ENCODE data around the gene PCDHB13.

DNA sequence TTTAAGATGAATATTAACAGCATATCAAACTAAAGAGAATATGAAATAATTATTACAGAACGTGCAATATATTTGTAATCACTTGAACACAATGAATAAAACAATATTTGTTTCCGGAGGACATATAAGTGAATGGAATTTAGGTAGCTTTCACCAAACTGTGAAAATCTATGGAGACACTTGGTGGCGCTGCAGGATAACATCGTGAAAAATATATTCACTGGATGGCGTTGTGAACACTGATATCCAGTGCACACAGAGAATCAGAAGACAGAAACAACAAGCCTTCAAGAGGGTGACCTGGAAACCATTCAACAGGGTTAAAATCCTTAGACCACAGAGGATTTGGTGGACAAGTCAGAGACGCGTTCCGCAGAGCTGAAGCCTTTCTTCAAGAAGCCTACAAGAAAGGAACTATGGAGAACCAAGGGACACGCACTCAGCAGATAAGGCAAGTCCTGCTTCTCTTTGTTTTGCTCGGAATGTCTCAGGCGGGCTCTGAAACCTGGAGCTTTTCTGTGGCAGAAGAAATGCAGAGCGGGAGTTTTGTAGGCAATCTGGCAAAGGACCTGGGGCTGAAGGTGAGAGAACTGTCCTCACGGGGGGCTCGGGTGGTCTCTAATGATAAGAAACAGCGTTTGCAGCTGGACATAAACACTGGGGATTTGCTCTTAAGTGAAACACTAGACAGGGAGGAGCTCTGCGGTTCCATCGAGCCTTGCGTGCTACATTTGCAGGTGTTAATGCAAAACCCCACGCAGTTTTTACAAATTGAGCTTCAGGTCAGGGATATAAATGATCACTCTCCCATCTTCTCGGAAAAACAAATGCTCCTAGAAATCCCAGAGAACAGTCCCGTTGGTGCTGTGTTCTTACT is 14.1 kb upstream of the PCDHB13 start, which contains the start of gene PCDHB11:
- TF ChIP-seq SP1 (IDR thresholded peaks at IDR 0.05) (no peak), TAF1 (conservative IDR thresholded peaks at IDR 0.05) (no peak), HNF4G (IDR thresholded peaks at IDR 0.05) (no peak), REST (IDR thresholded peaks at IDR 0.05) (no peak), NR2F2 (IDR thresholded peaks at IDR 0.05) (no peak), HNF4A (conservative IDR thresholded peaks at IDR 0.05) (no peak), FOXA1 (IDR thresholded peaks at IDR 0.05) (no peak), YY1 (IDR thresholded peaks at IDR 0.05) (no peak), EGR1 (IDR thresholded peaks at IDR 0.05; ENCODE audit: low read depth in 2 of 2) (no peak), MAX (IDR thresholded peaks at IDR 0.05) (no peak), JUND (IDR thresholded peaks at IDR 0.05) (no peak), RAD21 (IDR thresholded peaks at IDR 0.05) (no peak)
- TF ChIP-seq, protein P1, sequence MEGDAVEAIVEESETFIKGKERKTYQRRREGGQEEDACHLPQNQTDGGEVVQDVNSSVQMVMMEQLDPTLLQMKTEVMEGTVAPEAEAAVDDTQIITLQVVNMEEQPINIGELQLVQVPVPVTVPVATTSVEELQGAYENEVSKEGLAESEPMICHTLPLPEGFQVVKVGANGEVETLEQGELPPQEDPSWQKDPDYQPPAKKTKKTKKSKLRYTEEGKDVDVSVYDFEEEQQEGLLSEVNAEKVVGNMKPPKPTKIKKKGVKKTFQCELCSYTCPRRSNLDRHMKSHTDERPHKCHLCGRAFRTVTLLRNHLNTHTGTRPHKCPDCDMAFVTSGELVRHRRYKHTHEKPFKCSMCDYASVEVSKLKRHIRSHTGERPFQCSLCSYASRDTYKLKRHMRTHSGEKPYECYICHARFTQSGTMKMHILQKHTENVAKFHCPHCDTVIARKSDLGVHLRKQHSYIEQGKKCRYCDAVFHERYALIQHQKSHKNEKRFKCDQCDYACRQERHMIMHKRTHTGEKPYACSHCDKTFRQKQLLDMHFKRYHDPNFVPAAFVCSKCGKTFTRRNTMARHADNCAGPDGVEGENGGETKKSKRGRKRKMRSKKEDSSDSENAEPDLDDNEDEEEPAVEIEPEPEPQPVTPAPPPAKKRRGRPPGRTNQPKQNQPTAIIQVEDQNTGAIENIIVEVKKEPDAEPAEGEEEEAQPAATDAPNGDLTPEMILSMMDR (IDR thresholded peaks at IDR 0.05; ENCODE audit: low read depth, low read length, missing input control), result no peak

Measured in liver (tissue), 3 donors.